Naive B cell (primary cell): ENCODE measurements around the gene GALK1. TPM values are rescaled to one million over a fixed set of nuclear protein-coding genes. Genes with fewer than 3 reads are reported as not detected.

Experiments
- ATAC-seq, 2 donors: fragments of 150-1000 bp; cut with Tn5 transposase; 2 replicates each; pipeline ENCODE4 v1.10.0; 2021; ENCODE audit warnings: low read depth in 2 of 2, mild to moderate bottlenecking in 2 of 2, moderate library complexity in 2 of 2
- DNase-seq: peaks from one replicate; pipeline ENCODE4 v3.0.0; 2022
- H3K27ac Mint-ChIP-seq, 6 donors: one replicate each; pipeline ENCODE4 v1.8.0; 2020 to 2022; ENCODE audit warnings: mild to moderate bottlenecking in 6 of 6, mixed read lengths in 6 of 6, moderate library complexity in 5 of 6, inconsistent platforms in 2 of 6
- H3K27me3 Mint-ChIP-seq, 3 donors: one replicate each; pipeline ENCODE4 v1.8.0; 2021 to 2022; ENCODE audit warnings: mixed read lengths in 3 of 3, mild to moderate bottlenecking in 1 of 3
- H3K36me3 Mint-ChIP-seq, 2 donors: one replicate each; pipeline ENCODE4 v1.8.0; 2020 to 2022; ENCODE audit warnings: mixed read lengths in 2 of 2, inconsistent platforms in 1 of 2, mild to moderate bottlenecking in 1 of 2
- H3K4me1 Mint-ChIP-seq, 3 donors: one replicate each; pipeline ENCODE4 v1.8.0; 2020 to 2022; ENCODE audit warnings: mixed read lengths in 3 of 3, inconsistent platforms in 1 of 3, mild to moderate bottlenecking in 1 of 3, moderate library complexity in 1 of 3
- H3K4me3 Mint-ChIP-seq, 8 donors: one replicate each; pipeline ENCODE4 v1.8.0; 2020 to 2022; ENCODE audit warnings: mild to moderate bottlenecking in 8 of 8, mixed read lengths in 8 of 8, moderate library complexity in 8 of 8, inconsistent platforms in 2 of 8
- H3K9me3 Mint-ChIP-seq, 7 donors: one replicate each; pipeline ENCODE4 v1.8.0; 2020 to 2022; ENCODE audit warnings: mixed read lengths in 7 of 7, mild to moderate bottlenecking in 5 of 7, inconsistent platforms in 2 of 7, moderate library complexity in 1 of 7
- polyA plus RNA-seq, 6 donors: library from polyadenylated mRNA; unstranded; fragments of 300-500 nt; fragmentation: Illumina TruSeq; gene quantifications; one replicate each; pipeline ENCODE4 v1.2.3, GENCODE V29; 2021; ENCODE audit warnings: low read depth in 6 of 6

GALK1 gene
- polyA plus RNA-seq, 6 donors from 2014 or later: 8.3 to 21.9 (median 14.6) TPM

DNA sequence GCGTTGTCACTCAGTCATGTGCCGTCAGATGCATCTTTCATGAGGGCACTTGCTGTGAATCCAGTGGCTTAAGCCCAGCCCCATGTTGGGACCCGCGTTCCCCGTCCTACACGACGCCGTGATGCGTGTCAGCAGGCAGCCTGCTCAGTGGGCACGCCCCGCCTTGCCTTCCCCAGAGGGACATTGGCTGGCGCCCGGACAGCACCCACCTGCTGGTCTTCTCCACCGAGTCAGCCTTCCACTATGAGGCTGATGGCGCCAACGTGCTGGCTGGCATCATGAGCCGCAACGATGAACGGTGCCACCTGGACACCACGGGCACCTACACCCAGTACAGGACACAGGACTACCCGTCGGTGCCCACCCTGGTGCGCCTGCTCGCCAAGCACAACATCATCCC, 34.9 kb downstream of the GALK1 start:
- H3K36me3 Mint-ChIP-seq: no peaks in the 10 kb centered on the region
- DNase-seq (no peak), ATAC-seq (no peak)
- H3K9me3 Mint-ChIP-seq: peaks cover 0 to 1% (median 0%) of the 10 kb centered on the region in 7 donors
- peaks cover 0 to 8% (median 6%) of the 10 kb centered on the region in 3 donors for H3K4me1 Mint-ChIP-seq
- H3K27ac Mint-ChIP-seq: no peak overlapping the region
- H3K27me3 Mint-ChIP-seq: peaks cover 0 to under 1% (median 0%) of the 10 kb centered on the region in 3 donors
- no peak overlapping the region for H3K4me3 Mint-ChIP-seq

DNA sequence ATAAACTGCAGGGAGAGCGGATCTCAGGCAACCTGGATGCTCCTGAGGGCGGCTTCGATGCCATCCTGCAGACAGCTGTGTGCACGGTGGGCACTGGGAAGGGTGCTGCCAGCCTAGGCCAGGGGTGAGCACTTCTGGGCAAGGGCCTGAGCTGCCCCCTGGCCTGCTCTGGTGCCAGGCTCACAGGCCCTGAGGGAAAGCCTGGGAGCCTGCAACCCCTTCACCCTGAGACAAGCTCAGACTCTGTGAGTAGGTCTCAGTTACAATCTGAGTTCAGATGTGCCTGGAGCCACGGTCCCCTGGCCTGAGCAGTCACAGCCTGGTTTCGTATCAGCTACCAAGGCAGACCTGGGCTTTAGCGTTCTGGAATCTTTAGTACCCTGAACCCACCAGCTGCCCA, 35.6 kb downstream of the GALK1 start:
- Mint-ChIP-seq H3K27ac (no peak overlapping the region), H3K36me3 (no peaks in the 10 kb centered on the region), H3K4me1 (peaks cover 0 to 2% (median 1%) of the 10 kb centered on the region in 3 donors), H3K9me3 (no peaks in the 10 kb centered on the region), H3K4me3 (no peak overlapping the region), H3K27me3 (peaks cover 0 to 5% (median 0%) of the 10 kb centered on the region in 3 donors)
- DNase-seq: no peak
- ATAC-seq: no peak

DNA sequence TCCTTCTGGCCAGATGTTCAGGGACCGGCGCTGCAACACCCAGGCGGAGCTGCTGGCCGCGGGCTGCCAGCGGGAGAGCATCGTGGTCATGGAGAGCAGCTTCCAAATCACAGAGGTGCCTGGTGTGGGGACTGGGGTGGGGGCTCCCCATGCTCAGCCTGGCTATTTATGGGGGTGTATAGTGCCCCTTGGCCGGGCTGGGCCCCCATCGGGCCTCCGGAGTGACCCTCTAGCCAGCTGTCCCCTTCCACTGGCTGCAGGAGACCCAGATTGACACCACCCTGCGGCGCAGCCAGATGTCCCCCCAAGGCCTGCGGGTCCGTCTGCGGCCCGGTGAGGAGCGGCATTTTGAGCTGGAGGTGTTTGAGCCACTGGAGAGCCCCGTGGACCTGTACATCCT, 37.6 kb downstream of the GALK1 start:
- Mint-ChIP-seq H3K36me3 (no peaks in the 10 kb centered on the region), H3K4me3 (no peak overlapping the region)
- no peak for DNase-seq

DNA sequence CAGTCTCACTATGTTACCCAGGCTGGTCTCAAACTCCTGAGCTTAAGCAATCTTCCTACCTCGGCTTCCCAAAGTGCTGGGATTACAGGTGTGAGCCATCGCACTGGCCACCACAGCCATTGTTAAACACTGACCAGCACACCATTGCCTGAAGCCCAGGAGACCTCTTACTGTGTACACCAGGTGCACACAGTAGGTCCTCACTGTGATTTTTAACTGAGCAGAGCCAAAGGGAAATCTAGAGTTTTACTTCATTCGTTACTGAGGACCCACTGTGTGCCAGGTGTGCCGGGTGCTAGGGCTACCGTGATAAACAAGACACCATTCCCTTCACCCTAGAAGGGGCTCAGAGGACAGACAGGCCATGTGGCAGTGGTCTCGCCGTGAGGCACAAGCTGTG, 39.5 kb downstream of the GALK1 start:
- Mint-ChIP-seq H3K36me3 (no peaks in the 10 kb centered on the region), H3K27me3 (peaks cover 0 to 17% (median 4%) of the 10 kb centered on the region in 3 donors), H3K4me1 (peaks cover 3 to 4% (median 3%) of the 10 kb centered on the region in 3 donors), H3K4me3 (no peak overlapping the region), H3K27ac (no peak overlapping the region), H3K9me3 (no peaks in the 10 kb centered on the region)
- no peak for ATAC-seq
- DNase-seq: no peak

More for the DNA sequence above, 37.6 kb downstream of the GALK1 start:
- no peak for ATAC-seq
- no peaks in the 10 kb centered on the region for H3K9me3 Mint-ChIP-seq
- H3K27ac Mint-ChIP-seq: no peak overlapping the region
- peaks cover 0 to 5% (median 0%) of the 10 kb centered on the region in 3 donors for H3K27me3 Mint-ChIP-seq
- peaks cover 0 to 2% (median 0%) of the 10 kb centered on the region in 3 donors for H3K4me1 Mint-ChIP-seq

DNA sequence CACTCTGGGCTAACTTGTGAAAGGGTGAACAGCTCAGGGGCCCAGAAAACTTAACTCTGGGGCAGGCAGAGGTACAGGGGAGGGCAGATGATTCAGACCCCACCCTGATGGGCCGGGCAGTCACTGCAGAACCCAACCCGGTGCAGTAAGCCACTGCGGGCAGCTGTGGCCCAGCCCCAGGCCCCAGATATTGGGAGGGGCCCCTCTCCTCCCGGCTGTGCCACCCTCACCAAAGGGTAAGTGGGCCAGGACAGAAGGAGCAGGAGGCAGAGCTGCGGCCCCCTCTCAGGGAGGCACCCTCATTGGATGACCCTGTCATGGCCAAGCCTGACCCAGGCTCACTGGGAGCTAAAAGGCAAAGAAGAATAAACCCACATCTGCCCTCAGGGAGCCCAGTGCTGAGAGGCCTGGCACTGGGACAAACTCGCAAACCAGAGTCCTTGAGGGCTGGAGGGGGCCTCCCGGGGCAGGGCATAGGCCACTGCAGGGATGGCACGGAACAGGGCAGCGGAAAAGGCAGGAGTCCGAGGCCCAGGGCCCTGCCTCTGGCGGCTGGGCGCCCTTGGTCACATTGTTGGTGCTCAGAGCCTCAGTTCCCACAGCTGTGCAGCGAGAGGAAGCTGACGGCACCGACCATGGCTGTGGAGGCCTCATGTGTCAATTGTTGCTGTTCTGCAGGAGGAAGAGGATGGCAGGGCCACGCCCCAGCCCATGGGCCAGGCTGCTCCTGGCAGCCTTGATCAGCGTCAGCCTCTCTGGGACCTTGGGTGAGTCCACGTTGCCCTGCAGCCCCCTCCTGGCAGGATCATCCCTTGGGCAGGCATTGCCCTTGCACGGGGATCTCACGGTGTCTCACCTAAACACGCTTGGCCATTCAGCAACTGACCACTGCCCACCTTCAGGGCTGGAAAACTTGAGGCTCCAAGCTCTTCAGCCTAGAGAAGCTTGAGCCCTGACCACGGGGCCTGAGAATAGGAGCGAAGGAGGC, 40.7 kb downstream of the GALK1 start:
- H3K27me3 Mint-ChIP-seq: peaks cover 0 to 22% (median 6%) of the 10 kb centered on the region in 3 donors
- H3K9me3 Mint-ChIP-seq: no peaks in the 10 kb centered on the region
- H3K4me3 Mint-ChIP-seq: no peak overlapping the region
- ATAC-seq: no peak
- no peak for DNase-seq
- H3K27ac Mint-ChIP-seq: no peak overlapping the region
- no peaks in the 10 kb centered on the region for H3K36me3 Mint-ChIP-seq
- peaks cover 4 to 8% (median 8%) of the 10 kb centered on the region in 3 donors for H3K4me1 Mint-ChIP-seq

DNA sequence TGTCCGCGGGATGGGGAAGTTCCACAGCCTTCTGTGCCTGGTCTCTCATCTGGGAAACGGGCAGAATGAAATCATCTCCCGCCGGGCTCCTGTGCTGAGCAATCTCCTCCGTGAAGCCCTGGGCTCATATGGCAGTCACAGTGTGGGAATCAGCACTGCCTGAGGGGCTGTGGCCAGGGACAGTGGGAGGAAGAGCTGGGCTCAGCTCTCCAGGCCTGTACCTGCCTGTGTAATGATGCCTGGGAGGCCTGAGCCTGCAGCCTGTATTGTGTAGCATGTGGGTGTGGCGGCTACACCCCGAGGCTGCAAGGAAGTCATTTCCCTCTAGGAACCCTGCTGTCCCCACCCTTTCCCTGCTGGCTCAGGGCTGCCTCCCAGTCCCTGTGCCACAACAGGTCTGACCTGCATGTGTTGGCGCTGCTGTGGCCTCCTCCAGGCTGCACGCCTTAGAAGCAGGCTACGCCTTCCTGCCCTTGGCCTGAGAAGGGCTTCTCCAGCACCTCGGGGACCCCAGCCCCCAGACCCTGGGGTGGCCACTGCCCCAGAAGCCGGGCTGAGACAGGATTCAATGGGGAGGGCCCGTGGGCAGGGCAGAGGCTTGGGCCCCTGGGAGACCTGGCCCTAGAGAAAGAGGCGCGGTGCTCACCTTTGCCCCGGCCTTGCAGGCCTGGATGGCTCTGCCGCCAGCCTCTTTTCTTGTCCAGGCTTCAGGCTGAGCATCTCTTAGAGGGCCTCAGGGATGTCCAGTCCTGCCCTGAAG, 41.6 kb downstream of the GALK1 start:
- Mint-ChIP-seq H3K27ac (no peak overlapping the region), H3K4me3 (peak overlapping the region in 1 of 8 donors; percentile 77), H3K4me1 (peaks cover 4 to 8% (median 8%) of the 10 kb centered on the region in 3 donors), H3K27me3 (peaks cover 0 to 29% (median 6%) of the 10 kb centered on the region in 3 donors), H3K9me3 (no peaks in the 10 kb centered on the region), H3K36me3 (no peaks in the 10 kb centered on the region)
- no peak for DNase-seq
- no peak for ATAC-seq

DNA sequence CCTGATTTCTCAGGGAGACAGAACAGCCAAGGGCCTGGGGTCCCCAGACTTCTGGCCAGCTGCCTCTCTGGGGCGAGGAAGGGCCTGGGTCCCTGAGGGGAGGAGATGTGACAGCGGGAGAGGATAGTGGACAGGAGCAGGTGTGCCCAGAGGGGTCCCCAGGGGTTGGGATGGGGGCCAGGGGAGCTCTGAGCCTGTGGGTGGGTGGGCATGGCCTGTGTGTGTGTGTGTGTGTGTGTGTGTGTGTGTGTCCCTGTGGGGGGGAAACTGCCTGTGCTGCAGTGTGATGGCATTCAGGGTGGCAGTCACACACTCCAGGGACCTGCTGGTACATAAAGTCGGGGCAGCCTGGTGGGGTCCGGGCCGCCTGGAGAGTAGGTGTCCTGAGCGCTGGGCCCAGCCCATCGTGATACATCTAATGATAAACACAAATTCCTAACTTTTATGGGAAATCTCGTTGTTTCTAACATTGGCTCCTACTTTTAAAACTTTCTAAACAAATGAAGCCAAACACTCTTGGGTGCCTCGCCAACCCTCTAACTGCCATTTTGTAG, 42.4 kb downstream of the GALK1 start:
- peak overlapping the region in 4 of 8 donors; percentile 19 to 77 (median 38) for H3K4me3 Mint-ChIP-seq
- ATAC-seq (no peak), DNase-seq (no peak)
- no peak overlapping the region for H3K27ac Mint-ChIP-seq
- H3K9me3 Mint-ChIP-seq: no peaks in the 10 kb centered on the region
- H3K4me1 Mint-ChIP-seq: peaks cover 4 to 8% (median 8%) of the 10 kb centered on the region in 3 donors
- peaks cover 0 to 33% (median 6%) of the 10 kb centered on the region in 3 donors for H3K27me3 Mint-ChIP-seq
- no peaks in the 10 kb centered on the region for H3K36me3 Mint-ChIP-seq

DNA sequence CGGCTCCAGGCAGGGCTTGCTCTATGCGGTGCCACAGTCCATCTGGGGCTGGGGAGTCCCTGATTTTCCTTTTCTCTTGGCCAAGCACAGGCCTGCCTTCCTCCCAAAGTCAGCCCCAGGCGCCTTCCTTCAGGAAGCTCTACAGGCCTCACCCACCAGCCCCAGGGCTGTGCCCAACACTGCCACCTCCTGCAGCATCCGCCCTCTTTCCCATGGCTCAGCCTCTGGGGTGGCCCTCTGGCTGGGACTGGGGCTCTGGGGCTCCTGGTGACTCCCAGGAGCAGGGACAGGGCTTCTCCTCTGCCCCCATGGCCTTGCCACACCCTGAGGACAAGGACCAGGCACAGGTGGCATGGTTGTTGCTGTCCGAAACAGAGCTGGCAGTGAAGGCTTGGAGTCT, 42.9 kb downstream of the GALK1 start:
- Mint-ChIP-seq H3K4me3 (peak overlapping the region in 6 of 8 donors; percentile 49 to 73 (median 58)), H3K27ac (no peak overlapping the region), H3K4me1 (peaks cover 4 to 8% (median 8%) of the 10 kb centered on the region in 3 donors), H3K27me3 (peaks cover 0 to 33% (median 6%) of the 10 kb centered on the region in 3 donors), H3K9me3 (no peaks in the 10 kb centered on the region), H3K36me3 (no peaks in the 10 kb centered on the region)
- ATAC-seq (no peak), DNase-seq (no peak)

DNA sequence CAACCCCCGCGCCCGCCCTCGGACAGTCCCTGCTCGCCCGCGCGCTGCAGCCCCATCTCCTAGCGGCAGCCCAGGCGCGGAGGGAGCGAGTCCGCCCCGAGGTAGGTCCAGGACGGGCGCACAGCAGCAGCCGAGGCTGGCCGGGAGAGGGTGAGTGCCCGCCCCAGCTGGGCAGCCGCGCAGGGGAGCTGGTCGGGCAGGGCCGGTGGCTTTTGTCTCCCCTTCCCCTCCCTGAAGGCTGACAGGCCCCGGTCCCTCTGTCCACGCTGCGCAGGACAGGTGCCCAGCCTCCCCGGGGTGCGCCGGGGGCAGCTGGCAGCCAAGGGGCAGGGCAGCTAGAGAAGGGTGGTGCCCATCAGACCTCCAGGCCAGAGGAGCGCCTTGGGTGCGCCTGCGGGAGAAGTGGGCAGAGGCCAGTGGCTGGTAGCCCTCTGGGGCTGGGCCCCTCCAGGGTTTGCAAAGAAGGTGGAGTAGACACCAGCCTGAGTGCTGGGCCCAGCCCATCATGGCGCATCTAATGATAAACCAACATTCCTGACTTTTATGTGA, 43.5 kb downstream of the GALK1 start:
- ATAC-seq (no peak), DNase-seq (no peak)
- Mint-ChIP-seq H3K9me3 (no peaks in the 10 kb centered on the region), H3K27me3 (peaks cover 0 to 33% (median 6%) of the 10 kb centered on the region in 3 donors), H3K4me1 (peaks cover 4 to 8% (median 8%) of the 10 kb centered on the region in 3 donors), H3K27ac (no peak overlapping the region), H3K4me3 (peak overlapping the region in 6 of 8 donors; percentile 49 to 77 (median 62)), H3K36me3 (no peaks in the 10 kb centered on the region)

DNA sequence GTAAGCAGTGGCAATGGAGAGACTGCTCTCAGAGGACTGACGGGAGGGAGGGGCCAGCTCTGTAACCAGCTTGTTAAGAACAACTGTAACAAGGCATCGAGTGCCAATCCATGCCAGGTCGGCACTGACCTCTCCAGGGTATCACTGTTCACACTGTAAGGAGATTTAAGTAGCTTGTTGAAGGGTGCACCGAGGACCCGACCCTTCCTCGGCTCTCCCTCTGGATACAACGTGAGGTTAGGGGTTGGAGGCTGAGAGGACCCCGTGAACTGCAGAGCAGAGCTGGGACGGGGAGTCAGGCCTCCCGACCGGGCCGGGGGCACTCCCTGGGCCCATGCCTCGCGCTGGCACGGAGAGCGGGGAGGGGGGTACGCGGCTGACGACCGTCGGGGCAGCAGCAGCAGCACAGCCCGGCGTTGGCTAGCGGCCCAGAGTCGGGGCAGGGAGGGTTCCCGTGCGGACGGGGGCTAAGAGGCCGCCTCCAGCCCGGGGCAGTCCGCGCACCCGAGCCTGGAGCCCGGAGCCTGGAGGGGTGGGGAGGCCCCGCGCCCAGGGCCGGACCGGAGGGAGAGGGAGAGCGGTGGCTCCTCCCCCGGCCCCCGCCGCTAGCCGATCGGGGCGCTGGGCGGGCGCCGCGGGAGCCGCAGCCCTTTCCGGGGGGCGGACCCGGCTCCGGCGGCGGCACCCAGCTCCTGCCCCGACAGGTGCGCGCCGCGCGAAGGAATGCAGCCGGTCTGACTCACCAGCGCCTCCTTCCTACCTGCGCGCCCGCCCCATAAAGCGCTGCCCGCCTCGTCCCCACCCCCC, 44.1 kb downstream of the GALK1 start, which contains the start of gene ITGB4:
ITGB4 (plus strand) TSS at position 804 of the 807 bp plus-strand sequence. CDS start 3,245 bp downstream, outside the sequence.
- DNase-seq (peak; percentile 43), ATAC-seq (peak; percentile 86 to 87)
- Mint-ChIP-seq H3K4me3 (peak within 1 kb of the TSS; percentile 72 to 86 (median 80)), H3K9me3 (no peaks in the 10 kb centered on the region), H3K27me3 (peaks cover 0 to 33% (median 6%) of the 10 kb centered on the region in 3 donors), H3K27ac (no peak within 1 kb of the TSS), H3K4me1 (peaks cover 4 to 8% (median 8%) of the 10 kb centered on the region in 3 donors), H3K36me3 (no peaks in the 10 kb centered on the region)

DNA sequence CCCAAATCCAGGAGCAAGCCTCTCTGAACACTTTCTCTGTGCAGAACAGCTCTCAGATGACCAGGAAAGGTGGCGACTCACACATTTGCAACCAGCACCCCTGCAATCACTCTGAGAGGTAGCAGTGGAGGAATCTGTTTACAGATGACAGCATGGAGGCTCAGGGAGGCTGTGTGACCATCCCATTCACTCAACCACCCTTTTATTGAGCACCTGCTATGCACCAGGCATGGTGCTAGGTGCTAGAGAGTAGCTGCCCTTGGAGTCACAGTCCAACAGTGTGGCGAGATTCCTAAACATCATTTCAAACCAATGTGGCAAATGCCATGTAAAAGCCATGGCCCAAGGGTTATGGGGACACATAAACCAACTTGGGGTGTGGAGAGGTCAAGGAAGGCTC, 45.3 kb downstream of the GALK1 start:
- H3K27me3 Mint-ChIP-seq: peaks cover 0 to 30% (median 6%) of the 10 kb centered on the region in 3 donors
- DNase-seq: no peak
- H3K27ac Mint-ChIP-seq: no peak overlapping the region
- peak overlapping the region in 7 of 8 donors; percentile 47 to 84 (median 77) for H3K4me3 Mint-ChIP-seq
- H3K36me3 Mint-ChIP-seq: no peaks in the 10 kb centered on the region
- no peak for ATAC-seq
- H3K4me1 Mint-ChIP-seq: peaks cover 4 to 8% (median 8%) of the 10 kb centered on the region in 3 donors
- H3K9me3 Mint-ChIP-seq: no peaks in the 10 kb centered on the region

DNA sequence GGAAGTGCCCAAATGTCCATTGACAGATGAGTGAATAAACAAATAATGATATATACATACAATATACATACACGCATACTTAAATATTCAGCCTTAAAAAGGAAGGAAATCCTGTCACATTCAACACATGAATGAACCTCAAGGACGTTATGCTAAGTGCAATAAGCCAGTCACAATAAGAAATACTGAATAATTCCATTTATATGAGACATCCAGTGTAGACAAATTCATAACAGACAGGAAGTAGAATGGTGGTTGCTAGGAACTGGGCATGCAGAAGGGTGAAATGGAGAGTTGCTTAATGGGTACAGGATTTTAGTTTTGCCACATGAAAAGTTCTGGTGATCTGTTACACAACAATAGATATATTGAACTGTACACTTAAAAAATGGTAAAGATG, 52.5 kb downstream of the GALK1 start:
- H3K27ac Mint-ChIP-seq: no peak overlapping the region
- H3K4me3 Mint-ChIP-seq: no peak overlapping the region
- peaks cover 0 to 5% (median 0%) of the 10 kb centered on the region in 3 donors for H3K4me1 Mint-ChIP-seq
- H3K9me3 Mint-ChIP-seq: no peaks in the 10 kb centered on the region
- H3K36me3 Mint-ChIP-seq: no peaks in the 10 kb centered on the region
- no peaks in the 10 kb centered on the region for H3K27me3 Mint-ChIP-seq
- ATAC-seq (no peak), DNase-seq (no peak)
